HG02759 (cell line): ENCODE results near the gene KDM4C.
A peak's percentile ranks its signal among the peaks of the same experiment; 100 is the strongest.

Experiments used
- ATAC-seq: cut with Tn5 transposase; IDR thresholded peaks from one replicate; pipeline ENCODE4 v1.9.1; 2021; ENCODE audit warnings: mild to moderate bottlenecking, moderate library complexity; ENCODE audit not compliant: unreplicated experiment

The KDM4C gene

GRCh38 chr9:6960777-6961176 is 203.0 kb downstream of the KDM4C start:
- peak; percentile 74 for ATAC-seq

- no peak for ATAC-seq
Measured at GRCh38 chr9:6961845-6962522, 204.2 kb downstream of the KDM4C start.

DNA sequence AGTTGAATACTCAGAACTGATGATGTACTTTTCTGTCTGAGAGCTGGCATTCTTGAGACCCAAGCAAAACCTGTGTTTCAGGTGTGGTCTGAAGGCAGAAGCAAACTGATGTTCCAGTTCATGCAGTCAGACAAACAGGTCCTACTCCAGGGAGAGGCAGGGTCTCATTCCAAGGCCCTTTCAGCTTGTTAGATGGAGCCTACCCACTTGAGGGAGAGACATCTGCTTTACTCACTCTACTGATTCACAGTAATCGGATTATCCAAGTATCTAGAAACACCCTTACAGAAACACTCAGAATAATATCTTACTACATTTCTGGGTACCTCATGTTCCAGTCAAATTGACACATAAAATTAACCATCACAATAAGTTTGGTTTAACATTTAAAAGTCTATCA is 207.8 kb downstream of the KDM4C start:
- ATAC-seq: no peak

GRCh38 chr9:6968271-6968670 is 210.5 kb downstream of the KDM4C start:
- ATAC-seq: no peak

GRCh38 chr9:6969805-6970204 is 212.0 kb downstream of the KDM4C start:
- ATAC-seq: no peak

GRCh38 chr9:6973089-6973488 is 215.3 kb downstream of the KDM4C start:
- ATAC-seq: no peak

GRCh38 chr9:6973762-6974161 is 216.0 kb downstream of the KDM4C start:
- ATAC-seq: peak; percentile 98

DNA sequence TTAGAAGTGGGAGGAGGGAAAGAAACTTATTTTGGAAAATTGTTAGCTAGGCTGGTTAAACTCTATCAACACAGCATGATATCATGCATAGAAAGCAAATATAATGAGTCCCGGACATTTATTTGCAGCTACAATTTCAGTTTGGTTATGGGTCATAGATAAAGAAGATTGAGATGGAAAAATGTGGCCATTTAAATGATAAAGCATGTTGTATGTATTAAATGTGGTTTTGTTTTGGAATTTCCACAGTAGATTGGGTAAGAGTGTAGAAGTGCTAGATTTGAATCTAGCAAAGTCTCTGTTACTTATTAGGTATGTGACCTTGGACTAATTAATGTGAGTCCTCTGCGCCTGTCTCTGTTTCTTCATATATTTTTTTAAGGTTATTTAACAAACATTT is 217.4 kb downstream of the KDM4C start:
- ATAC-seq: no peak

DNA sequence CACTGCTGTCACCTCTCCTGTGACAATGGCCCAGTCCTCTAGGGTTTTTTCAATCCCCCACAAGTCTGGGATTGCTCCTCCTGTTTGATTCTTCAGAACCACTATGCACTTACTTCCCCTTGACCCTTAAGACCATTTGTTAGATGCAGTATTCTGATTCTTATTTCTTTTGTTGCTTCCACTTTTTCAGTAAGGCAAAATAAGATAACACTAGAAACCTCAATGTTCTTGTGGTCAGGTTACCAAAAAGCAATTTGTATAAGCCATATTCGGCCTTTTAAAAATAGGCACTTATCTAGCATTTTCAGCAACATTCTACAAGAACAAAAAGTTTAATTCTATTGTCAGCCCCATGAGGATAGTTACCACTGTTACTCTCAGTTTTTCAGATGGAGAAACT is 220.0 kb downstream of the KDM4C start:
- no peak for ATAC-seq

DNA sequence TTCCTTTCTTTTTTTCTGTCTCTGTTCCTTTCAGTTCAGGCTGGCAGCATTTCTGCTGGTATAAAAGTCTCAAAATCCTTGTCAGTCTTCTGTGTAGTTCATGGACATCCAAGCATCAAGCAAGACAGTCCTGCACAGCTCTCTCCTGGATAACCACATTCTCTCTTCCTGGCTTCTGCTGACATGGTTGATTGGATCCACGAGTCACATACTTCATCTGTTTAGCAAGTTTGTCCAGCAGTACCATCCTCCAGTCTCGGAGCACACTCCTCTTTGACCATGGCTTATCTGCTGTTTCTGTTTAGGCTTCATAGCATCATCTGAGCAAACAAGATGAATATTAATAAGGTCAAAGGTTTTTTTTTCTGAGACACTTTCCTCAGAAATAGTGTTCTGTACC is 220.8 kb downstream of the KDM4C start:
- no peak for ATAC-seq

DNA sequence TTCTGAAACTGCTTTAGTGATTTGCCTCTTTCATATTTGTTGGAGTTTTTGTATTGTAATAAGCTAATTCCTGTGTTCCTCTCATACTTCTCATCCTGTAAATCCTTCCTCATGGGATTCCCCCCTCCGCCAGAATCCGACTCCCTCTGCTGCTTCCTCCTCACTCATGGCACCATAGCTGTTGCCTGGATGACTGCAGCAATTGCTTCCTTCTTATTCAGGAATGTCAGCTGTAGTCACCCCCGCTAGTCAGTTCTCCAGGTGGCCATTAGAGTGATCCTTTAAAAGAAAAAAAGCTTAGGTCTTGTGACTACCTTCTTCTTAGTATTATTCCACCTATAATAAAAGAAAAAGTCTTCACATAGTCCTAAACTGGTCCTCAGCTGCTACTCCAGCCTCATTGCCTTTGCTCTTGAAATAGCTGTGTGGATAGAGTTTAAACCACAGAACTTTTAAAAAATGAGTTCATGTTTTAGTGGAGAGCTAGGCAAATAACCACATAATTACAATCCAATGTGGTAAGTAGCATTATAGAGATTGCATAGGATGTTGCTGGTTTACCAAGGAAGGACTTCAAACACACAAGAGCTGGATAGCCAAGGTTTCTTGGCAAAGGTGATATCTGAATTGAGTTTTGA is 227.3 kb downstream of the KDM4C start:
- ATAC-seq: no peak

- ATAC-seq: no peak
Measured at GRCh38 chr9:6986141-6986815, 228.5 kb downstream of the KDM4C start.

DNA sequence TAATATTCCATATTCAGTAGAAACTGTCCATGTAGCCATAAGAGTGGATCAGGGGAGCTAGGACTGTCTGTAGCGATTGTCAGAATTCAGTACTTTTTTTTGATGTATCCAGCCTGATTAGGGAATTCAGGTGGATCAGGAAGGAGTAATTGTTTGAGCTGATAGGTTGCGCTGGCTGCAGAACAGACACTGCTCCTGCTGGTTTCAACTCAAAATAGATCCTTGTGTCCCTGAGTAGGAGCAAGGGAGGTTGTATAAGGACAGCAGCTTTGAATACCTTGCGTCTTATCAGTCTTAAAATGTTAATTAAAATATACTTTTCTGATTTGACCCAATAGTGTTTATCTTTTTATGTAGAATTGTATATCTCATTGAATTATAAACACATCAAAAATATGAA is 229.6 kb downstream of the KDM4C start:
- ATAC-seq: no peak

DNA sequence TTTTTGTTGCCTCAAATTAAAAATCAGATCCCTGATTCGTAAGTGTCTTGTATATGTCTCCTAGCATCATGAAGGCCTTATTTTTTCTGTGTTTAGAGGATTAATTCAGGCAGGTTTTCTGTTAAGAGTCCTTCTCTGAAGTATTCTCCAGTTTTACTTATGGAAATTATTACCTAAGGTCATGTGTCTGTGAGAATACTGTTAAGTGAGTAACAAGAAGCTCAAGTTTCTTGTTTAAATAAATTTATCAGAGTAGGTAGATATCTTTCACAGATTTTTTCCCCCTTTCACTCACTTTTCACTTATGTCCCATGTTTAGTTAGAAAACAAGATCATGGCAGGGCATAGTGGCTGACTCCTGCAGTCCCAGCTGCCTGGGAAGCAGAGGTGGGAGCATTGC is 233.6 kb downstream of the KDM4C start:
- ATAC-seq: no peak

GRCh38 chr9:6996061-6996854 is 238.5 kb downstream of the KDM4C start:
- no peak for ATAC-seq

DNA sequence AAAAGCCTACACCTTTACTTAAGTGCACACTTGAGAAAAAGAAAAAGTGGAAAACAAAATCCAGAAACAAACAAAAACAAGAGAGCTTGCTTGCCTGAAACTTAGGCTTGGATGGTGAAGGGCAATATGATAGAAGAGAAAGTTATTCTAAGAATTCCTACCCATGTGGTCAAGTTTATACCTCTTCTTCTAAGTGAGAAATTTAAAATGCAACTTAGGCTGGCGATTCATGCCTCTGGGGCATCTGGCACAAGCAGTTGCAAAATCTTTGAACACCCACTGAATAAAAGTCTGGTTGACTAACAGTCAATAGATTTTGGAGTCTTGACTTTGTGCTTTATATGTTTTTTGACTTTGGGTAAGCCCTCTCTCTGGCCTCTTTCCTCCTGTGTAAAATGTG is 239.6 kb downstream of the KDM4C start:
- ATAC-seq: no peak

- no peak for ATAC-seq
Measured at GRCh38 chr9:6999794-7000193, 242.0 kb downstream of the KDM4C start.

DNA sequence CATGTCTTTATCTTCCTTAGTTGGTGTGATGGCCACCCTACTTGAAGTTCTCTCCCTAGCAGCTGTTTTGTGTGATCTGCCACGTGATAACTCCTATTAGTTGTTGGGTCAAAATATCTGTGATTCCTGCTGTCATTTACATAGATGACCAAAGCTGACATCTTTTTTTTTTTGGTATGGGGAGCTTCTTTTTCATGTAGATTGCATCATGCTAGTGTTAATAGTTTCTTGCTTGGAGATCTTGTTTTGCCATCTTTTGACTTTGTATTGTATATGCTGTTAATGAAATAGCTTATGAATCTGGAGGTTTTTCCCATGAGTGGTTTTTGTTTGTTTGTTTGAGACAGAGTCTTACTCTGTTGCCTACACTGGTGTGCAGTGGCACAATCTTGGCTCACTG is 243.8 kb downstream of the KDM4C start:
- no peak for ATAC-seq

- ATAC-seq: no peak
Measured at GRCh38 chr9:7003861-7004260, 246.1 kb downstream of the KDM4C start.

- ATAC-seq: no peak
Measured at GRCh38 chr9:7006417-7006816, 248.6 kb downstream of the KDM4C start.

DNA sequence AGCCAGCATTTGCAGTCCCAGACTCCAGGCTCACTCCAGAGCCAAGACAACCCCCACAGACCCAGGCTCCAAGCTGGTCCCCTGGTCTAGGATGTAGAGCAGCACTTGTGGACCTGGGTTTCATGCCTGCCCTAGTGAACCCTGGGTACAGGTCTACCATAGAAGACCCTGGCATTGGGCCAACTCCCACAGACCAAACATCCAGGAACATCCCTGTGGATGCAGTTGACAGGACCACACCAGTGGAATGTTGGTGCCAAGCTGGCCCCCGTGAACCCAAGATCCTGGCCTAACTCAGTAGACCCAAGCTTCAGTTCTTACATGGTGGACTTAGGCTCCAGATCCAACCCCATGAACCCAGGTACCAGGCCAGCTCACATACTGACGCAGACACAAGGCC is 250.6 kb downstream of the KDM4C start:
- ATAC-seq: no peak

- ATAC-seq: no peak
Measured at GRCh38 chr9:7009065-7009464, 251.3 kb downstream of the KDM4C start.
